Activated naive CD4-positive, alpha-beta T cell treated with anti-CD3 and anti-CD28 coated beads, Interleukin-2, amount 50 U/mL, for 72 hours (primary cell): ENCODE results near the gene CHRNA1. TPM values are rescaled to one million over a fixed set of nuclear protein-coding genes. Genes with fewer than 3 reads are reported as not detected.
"Not testable (repeated sequence)": the region's sequence is repeated elsewhere in the genome, so short reads cannot be mapped to it uniquely, and the experiment has no call there.

Source experiments
- ATAC-seq, 2 donors: fragments of 150-1000 bp; cut with Tn5 transposase; 2 replicates each; pipeline ENCODE4 v1.10.0; 2021; ENCODE audit warnings: mild to moderate bottlenecking in 2 of 2, moderate library complexity in 2 of 2
- DNase-seq, 2 donors: peaks; one replicate each; pipeline ENCODE4 v3.0.0; 2021 to 2022; ENCODE audit warnings: low spot score in 2 of 2
- H3K27ac Mint-ChIP-seq, 2 donors: one replicate each; pipeline ENCODE4 v1.8.0; 2022; ENCODE audit warnings: mild to moderate bottlenecking in 2 of 2, mixed read lengths in 2 of 2
- H3K36me3 Mint-ChIP-seq, 2 donors: one replicate each; pipeline ENCODE4 v1.8.0; 2022; ENCODE audit warnings: mixed read lengths in 2 of 2
- H3K9me3 Mint-ChIP-seq, 2 donors: one replicate each; pipeline ENCODE4 v1.8.0; 2022; ENCODE audit warnings: mixed read lengths in 2 of 2
- total RNA-seq, 2 donors: library from RNA; stranded (reverse); gene quantifications; one replicate each; pipeline ENCODE4 v1.2.3, GENCODE V29; 2022

CHRNA1 gene
- total RNA-seq, 2 donors from 2014 or later, result not detected

- not testable (repeated sequence) for H3K27ac Mint-ChIP-seq, H3K36me3 Mint-ChIP-seq, ATAC-seq, H3K9me3 Mint-ChIP-seq, DNase-seq
These were observed 54.8 kb downstream of the CHRNA1 start for GRCh38 chr2:174709416-174710004.

GRCh38 chr2:174708713-174709112 is 55.6 kb downstream of the CHRNA1 start:
- H3K27ac Mint-ChIP-seq, result no peak overlapping the region
- peaks cover 0 to 4% of the 10 kb centered on the region in 2 donors for H3K36me3 Mint-ChIP-seq
- peaks cover 0 to 4% of the 10 kb centered on the region in 2 donors for H3K9me3 Mint-ChIP-seq
- no peak for ATAC-seq
- DNase-seq, result no peak

GRCh38 chr2:174705321-174705720 is 59.0 kb downstream of the CHRNA1 start:
- peaks cover 0 to 4% of the 10 kb centered on the region in 2 donors for H3K9me3 Mint-ChIP-seq
- H3K27ac Mint-ChIP-seq, result no peak overlapping the region
- no peak for DNase-seq
- H3K36me3 Mint-ChIP-seq, result peaks cover 0 to 4% of the 10 kb centered on the region in 2 donors
- no peak for ATAC-seq

DNA sequence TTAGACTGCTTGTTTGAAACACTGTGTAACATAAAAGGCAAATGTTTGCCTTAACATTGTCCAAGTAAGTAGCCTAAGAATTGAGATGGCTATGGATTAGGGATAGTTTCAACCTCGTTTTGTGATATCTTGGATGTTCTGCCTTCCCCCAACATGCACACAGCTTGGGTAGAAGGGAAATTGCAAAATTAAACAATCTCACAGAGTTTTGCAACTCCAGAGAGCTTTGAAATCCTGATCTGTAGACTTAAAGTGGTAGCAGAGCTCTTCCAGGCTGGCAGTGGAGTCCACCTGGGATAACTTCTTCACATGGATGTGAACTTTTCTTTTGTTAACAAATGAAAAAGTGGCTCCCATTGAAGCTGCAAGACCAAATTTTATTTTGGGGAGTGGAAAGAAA is 59.6 kb downstream of the CHRNA1 start:
- Mint-ChIP-seq H3K36me3 (peaks cover 0 to 4% of the 10 kb centered on the region in 2 donors), H3K27ac (no peak overlapping the region), H3K9me3 (peaks cover 0 to 4% of the 10 kb centered on the region in 2 donors)
- DNase-seq (no peak), ATAC-seq (no peak)

DNA sequence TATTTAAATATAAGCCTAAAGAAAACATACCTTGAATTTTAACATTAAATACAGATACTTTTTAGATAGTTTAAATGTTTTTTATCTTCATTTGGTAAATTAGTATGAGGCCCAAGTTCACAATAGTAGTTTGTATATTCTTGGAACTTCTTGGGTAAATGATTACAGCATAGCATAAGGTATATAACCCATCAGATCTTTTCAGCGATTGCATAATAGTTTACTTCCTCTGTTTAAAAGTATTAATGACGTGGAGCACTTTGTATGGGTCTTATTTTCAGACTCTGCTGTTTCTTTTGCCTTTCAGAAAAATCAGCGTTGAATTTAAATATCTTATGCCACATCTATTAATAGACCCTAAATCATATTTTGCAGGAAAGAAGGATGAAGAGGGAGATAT is 60.2 kb downstream of the CHRNA1 start:
- ATAC-seq (no peak), DNase-seq (no peak)
- H3K27ac Mint-ChIP-seq, result no peak overlapping the region
- peaks cover 0 to 4% of the 10 kb centered on the region in 2 donors for H3K36me3 Mint-ChIP-seq
- peaks cover 0 to 4% of the 10 kb centered on the region in 2 donors for H3K9me3 Mint-ChIP-seq

GRCh38 chr2:174703430-174703829 is 60.8 kb downstream of the CHRNA1 start:
- DNase-seq (no peak), ATAC-seq (no peak)
- Mint-ChIP-seq H3K36me3 (no peaks in the 10 kb centered on the region), H3K9me3 (no peaks in the 10 kb centered on the region), H3K27ac (no peak overlapping the region)

DNA sequence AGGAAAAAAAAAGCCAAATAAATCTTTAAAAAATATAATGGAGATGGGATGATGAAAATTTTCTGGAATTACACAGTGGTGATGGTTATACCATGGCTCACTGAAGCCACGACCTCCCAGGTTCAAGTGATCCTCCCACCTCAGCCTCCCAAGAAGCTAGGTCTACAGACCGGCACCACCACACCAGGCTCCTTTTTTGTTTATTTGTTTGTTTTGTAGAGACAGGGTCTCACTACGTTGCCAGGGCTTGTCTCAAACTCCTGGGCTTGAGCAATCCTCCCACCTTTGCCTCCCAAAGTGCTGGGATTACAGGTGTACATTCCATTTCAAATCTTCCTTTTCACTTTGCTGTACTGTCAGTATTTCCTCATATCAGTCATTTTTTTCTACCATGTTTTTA is 61.7 kb downstream of the CHRNA1 start:
- ATAC-seq (no peak), DNase-seq (no peak)
- no peaks in the 10 kb centered on the region for H3K9me3 Mint-ChIP-seq
- H3K27ac Mint-ChIP-seq, result no peak overlapping the region
- H3K36me3 Mint-ChIP-seq, result no peaks in the 10 kb centered on the region

GRCh38 chr2:174699993-174700766 is 64.1 kb downstream of the CHRNA1 start:
- Mint-ChIP-seq H3K9me3 (no peaks in the 10 kb centered on the region), H3K27ac (no peak overlapping the region), H3K36me3 (no peaks in the 10 kb centered on the region)
- peak; percentile 59 to 63 for ATAC-seq
- peak in 1 of 2 donors; percentile 39 for DNase-seq

Other genes starting within 250 kb of the CHRNA1 start
- gene WIPF1, start 166.7 kb downstream of the CHRNA1 start, total RNA-seq, result 100 to 1,000 TPM; 138 to 262 TPM
- gene CHN1, start 240.9 kb upstream of the CHRNA1 start, total RNA-seq, result 1 to 10 TPM; 2.9 to 3.3 TPM